Measurements from ENCODE around the gene CAMK1G.

- TF ChIP-seq REST (IDR thresholded peaks at IDR 0.05; ENCODE audit: unreplicated experiment) (no peak), CTCF (conservative IDR thresholded peaks at IDR 0.05; ENCODE audit: low read depth in 2 of 2) (no peak), EZH2 (IDR thresholded peaks at IDR 0.05; ENCODE audit: low read depth, unreplicated experiment) (no peak), POLR2AphosphoS5 (IDR thresholded peaks at IDR 0.05; ENCODE audit: low read depth) (no peak), EZH2phosphoT487 (IDR thresholded peaks at IDR 0.05; ENCODE audit: unreplicated experiment) (no peak)
These were observed 39.4 kb upstream of the CAMK1G start for GRCh38 chr1:209544098-209544497.
